Measurements from ENCODE around the gene SUMO1. TPM values are rescaled to one million over a fixed set of nuclear protein-coding genes. Genes with fewer than 3 reads are reported as not detected.
"Not testable (repeated sequence)": the region's sequence is repeated elsewhere in the genome, so short reads cannot be mapped to it uniquely, and the experiment has no call there.

The SUMO1 gene
- total and polyA plus RNA-seq, 9 donors, result 91.2 to 125 (median 99.6) TPM

- Histone ChIP-seq H3K27ac (ENCODE audit: low read length) (peak within 1 kb of the TSS; percentile 98), H3K36me3 (ENCODE audit: control insufficient read depth, insufficient read depth, low read length) (no peaks in the 10 kb centered on the region), H3K27me3 (ENCODE audit: control insufficient read depth, insufficient read depth, low read length) (no peaks in the 10 kb centered on the region), H3K4me3 (ENCODE audit: low read length) (peak within 1 kb of the TSS; percentile 100), H3K4me1 (ENCODE audit: control insufficient read depth, insufficient read depth, low read length) (peaks cover 4% of the 10 kb centered on the region), H3K9me3 (replicated peaks; ENCODE audit: control insufficient read depth, low read depth, low read length) (no peaks in the 10 kb centered on the region)
- peak; percentile 99 for DNase-seq
- under 1% methylated on average over 53 of the region's 54 CpGs for WGBS (ENCODE audit: insufficient coverage)
These were observed 27.3 kb upstream of the SUMO1 start, which contains the start of gene NOP58 for GRCh38 chr2:202265467-202266277. TSS of gene NOP58 (plus strand) at chr2:202265763. CDS start at chr2:202265942, 179 bp downstream.

- no peaks in the 10 kb centered on the region for H3K36me3 ChIP-seq (ENCODE audit: control insufficient read depth, insufficient read depth, low read length)
- H3K9me3 ChIP-seq (replicated peaks; ENCODE audit: control insufficient read depth, low read depth, low read length), result no peaks in the 10 kb centered on the region
- no peaks in the 10 kb centered on the region for H3K27me3 ChIP-seq (ENCODE audit: control insufficient read depth, insufficient read depth, low read length)
- no peak for DNase-seq
- no peak overlapping the region for H3K4me3 ChIP-seq (ENCODE audit: low read length)
- H3K4me1 ChIP-seq (ENCODE audit: control insufficient read depth, insufficient read depth, low read length), result peaks cover 4% of the 10 kb centered on the region
- WGBS (ENCODE audit: insufficient coverage), result 86% methylated on average over 2 of the region's 4 CpGs
- no peak overlapping the region for H3K27ac ChIP-seq (ENCODE audit: low read length)
These were observed 23.1 kb upstream of the SUMO1 start for GRCh38 chr2:202261531-202261930.

GRCh38 chr2:202251494-202251893 is 13.1 kb upstream of the SUMO1 start:
- Histone ChIP-seq H3K27ac (ENCODE audit: low read length) (no peak overlapping the region), H3K36me3 (ENCODE audit: control insufficient read depth, insufficient read depth, low read length) (no peaks in the 10 kb centered on the region), H3K4me3 (ENCODE audit: low read length) (no peak overlapping the region), H3K9me3 (replicated peaks; ENCODE audit: control insufficient read depth, low read depth, low read length) (peaks cover 3% of the 10 kb centered on the region), H3K4me1 (ENCODE audit: control insufficient read depth, insufficient read depth, low read length) (no peaks in the 10 kb centered on the region), H3K27me3 (ENCODE audit: control insufficient read depth, insufficient read depth, low read length) (peaks cover 2% of the 10 kb centered on the region)
- no CpG with 5 or more reads among the region's 5 CpGs for WGBS (ENCODE audit: insufficient coverage)
- DNase-seq, result no peak

GRCh38 chr2:202249521-202250253 is 11.3 kb upstream of the SUMO1 start:
- DNase-seq, result no peak
- no peaks in the 10 kb centered on the region for H3K4me1 ChIP-seq (ENCODE audit: control insufficient read depth, insufficient read depth, low read length)
- H3K27ac ChIP-seq (ENCODE audit: low read length), result no peak overlapping the region
- no peak overlapping the region for H3K4me3 ChIP-seq (ENCODE audit: low read length)
- WGBS (ENCODE audit: insufficient coverage), result 60% methylated on average over 5 of the region's 10 CpGs
- H3K27me3 ChIP-seq (ENCODE audit: control insufficient read depth, insufficient read depth, low read length), result peaks cover 2% of the 10 kb centered on the region
- no peaks in the 10 kb centered on the region for H3K36me3 ChIP-seq (ENCODE audit: control insufficient read depth, insufficient read depth, low read length)
- peaks cover 3% of the 10 kb centered on the region for H3K9me3 ChIP-seq (replicated peaks; ENCODE audit: control insufficient read depth, low read depth, low read length)

GRCh38 chr2:202247710-202248109 is 9.3 kb upstream of the SUMO1 start:
- H3K9me3 ChIP-seq (replicated peaks; ENCODE audit: control insufficient read depth, low read depth, low read length); DNase-seq; H3K4me1 ChIP-seq (ENCODE audit: control insufficient read depth, insufficient read depth, low read length); H3K36me3 ChIP-seq (ENCODE audit: control insufficient read depth, insufficient read depth, low read length); H3K27ac ChIP-seq (ENCODE audit: low read length); H3K27me3 ChIP-seq (ENCODE audit: control insufficient read depth, insufficient read depth, low read length); H3K4me3 ChIP-seq (ENCODE audit: low read length): not testable (repeated sequence)
- no CpG with 5 or more reads among the region's 5 CpGs for WGBS (ENCODE audit: insufficient coverage)

- Histone ChIP-seq H3K4me1 (ENCODE audit: control insufficient read depth, insufficient read depth, low read length) (peaks cover 8% of the 10 kb centered on the region), H3K9me3 (replicated peaks; ENCODE audit: control insufficient read depth, low read depth, low read length) (no peaks in the 10 kb centered on the region), H3K36me3 (ENCODE audit: control insufficient read depth, insufficient read depth, low read length) (no peaks in the 10 kb centered on the region), H3K27me3 (ENCODE audit: control insufficient read depth, insufficient read depth, low read length) (no peaks in the 10 kb centered on the region), H3K4me3 (ENCODE audit: low read length) (peak overlapping the region; percentile 98), H3K27ac (ENCODE audit: low read length) (peak overlapping the region; percentile 96)
- WGBS (ENCODE audit: insufficient coverage), result 0% methylated on average over 21 of the region's 30 CpGs
- DNase-seq, result peak; percentile 50
These were observed 587 bp downstream of the SUMO1 start for GRCh38 chr2:202237787-202238233.

- H3K4me1 ChIP-seq (ENCODE audit: control insufficient read depth, insufficient read depth, low read length), result no peaks in the 10 kb centered on the region
- WGBS (ENCODE audit: insufficient coverage), result 27% methylated on average over 1 of the region's 1 CpG
- no peaks in the 10 kb centered on the region for H3K27me3 ChIP-seq (ENCODE audit: control insufficient read depth, insufficient read depth, low read length)
- no peak overlapping the region for H3K27ac ChIP-seq (ENCODE audit: low read length)
- peaks cover 18% of the 10 kb centered on the region for H3K36me3 ChIP-seq (ENCODE audit: control insufficient read depth, insufficient read depth, low read length)
- H3K9me3 ChIP-seq (replicated peaks; ENCODE audit: control insufficient read depth, low read depth, low read length), result no peaks in the 10 kb centered on the region
- no peak overlapping the region for H3K4me3 ChIP-seq (ENCODE audit: low read length)
- no peak for DNase-seq
These were observed 16.5 kb downstream of the SUMO1 start for GRCh38 chr2:202221873-202222272.

- no peak overlapping the region for H3K27ac ChIP-seq (ENCODE audit: low read length)
- peaks cover 13% of the 10 kb centered on the region for H3K36me3 ChIP-seq (ENCODE audit: control insufficient read depth, insufficient read depth, low read length)
- H3K4me3 ChIP-seq (ENCODE audit: low read length), result no peak overlapping the region
- no peaks in the 10 kb centered on the region for H3K4me1 ChIP-seq (ENCODE audit: control insufficient read depth, insufficient read depth, low read length)
- no CpG with 5 or more reads among the region's 1 CpG for WGBS (ENCODE audit: insufficient coverage)
- H3K27me3 ChIP-seq (ENCODE audit: control insufficient read depth, insufficient read depth, low read length), result no peaks in the 10 kb centered on the region
- no peaks in the 10 kb centered on the region for H3K9me3 ChIP-seq (replicated peaks; ENCODE audit: control insufficient read depth, low read depth, low read length)
- no peak for DNase-seq
These were observed 23.2 kb downstream of the SUMO1 start for GRCh38 chr2:202215179-202215578.

GRCh38 chr2:202208526-202208925 is 29.9 kb downstream of the SUMO1 start:
- no peaks in the 10 kb centered on the region for H3K9me3 ChIP-seq (replicated peaks; ENCODE audit: control insufficient read depth, low read depth, low read length)
- no peaks in the 10 kb centered on the region for H3K4me1 ChIP-seq (ENCODE audit: control insufficient read depth, insufficient read depth, low read length)
- H3K4me3 ChIP-seq (ENCODE audit: low read length), result no peak overlapping the region
- peaks cover 9% of the 10 kb centered on the region for H3K36me3 ChIP-seq (ENCODE audit: control insufficient read depth, insufficient read depth, low read length)
- no peak for DNase-seq
- H3K27me3 ChIP-seq (ENCODE audit: control insufficient read depth, insufficient read depth, low read length), result no peaks in the 10 kb centered on the region
- no peak overlapping the region for H3K27ac ChIP-seq (ENCODE audit: low read length)

GRCh38 chr2:202204855-202205254 is 33.5 kb downstream of the SUMO1 start:
- no peak overlapping the region for H3K27ac ChIP-seq (ENCODE audit: low read length)
- no peaks in the 10 kb centered on the region for H3K27me3 ChIP-seq (ENCODE audit: control insufficient read depth, insufficient read depth, low read length)
- WGBS (ENCODE audit: insufficient coverage), result 100% methylated on average over 1 of the region's 2 CpGs
- H3K9me3 ChIP-seq (replicated peaks; ENCODE audit: control insufficient read depth, low read depth, low read length), result no peaks in the 10 kb centered on the region
- no peak for DNase-seq
- no peak overlapping the region for H3K4me3 ChIP-seq (ENCODE audit: low read length)
- peaks cover 4% of the 10 kb centered on the region for H3K36me3 ChIP-seq (ENCODE audit: control insufficient read depth, insufficient read depth, low read length)
- H3K4me1 ChIP-seq (ENCODE audit: control insufficient read depth, insufficient read depth, low read length), result no peaks in the 10 kb centered on the region
